22Rv1 (cell line): Measurements from ENCODE around the gene PRIMA1.
A peak's percentile ranks its signal among the peaks of the same experiment; 100 is the strongest.

Experiments used
- H3K27ac ChIP-seq: fragments of 450-650 bp; 2 replicates; pipeline ENCODE4 v1.5.1; 2017
- ZFX ChIP-seq: fragments of 450-650 bp; IDR thresholded peaks from 2 replicates; pipeline ENCODE4 v1.6.1; 2017; ENCODE audit warnings: antibody characterized with exemption, borderline replicate concordance
- TF ChIP-seq, protein P1 (sequence below): fragments of 450-650 bp; IDR thresholded peaks from 2 replicates; pipeline ENCODE4 v1.5.1; 2017; ENCODE audit warnings: mild to moderate bottlenecking

The PRIMA1 gene

DNA sequence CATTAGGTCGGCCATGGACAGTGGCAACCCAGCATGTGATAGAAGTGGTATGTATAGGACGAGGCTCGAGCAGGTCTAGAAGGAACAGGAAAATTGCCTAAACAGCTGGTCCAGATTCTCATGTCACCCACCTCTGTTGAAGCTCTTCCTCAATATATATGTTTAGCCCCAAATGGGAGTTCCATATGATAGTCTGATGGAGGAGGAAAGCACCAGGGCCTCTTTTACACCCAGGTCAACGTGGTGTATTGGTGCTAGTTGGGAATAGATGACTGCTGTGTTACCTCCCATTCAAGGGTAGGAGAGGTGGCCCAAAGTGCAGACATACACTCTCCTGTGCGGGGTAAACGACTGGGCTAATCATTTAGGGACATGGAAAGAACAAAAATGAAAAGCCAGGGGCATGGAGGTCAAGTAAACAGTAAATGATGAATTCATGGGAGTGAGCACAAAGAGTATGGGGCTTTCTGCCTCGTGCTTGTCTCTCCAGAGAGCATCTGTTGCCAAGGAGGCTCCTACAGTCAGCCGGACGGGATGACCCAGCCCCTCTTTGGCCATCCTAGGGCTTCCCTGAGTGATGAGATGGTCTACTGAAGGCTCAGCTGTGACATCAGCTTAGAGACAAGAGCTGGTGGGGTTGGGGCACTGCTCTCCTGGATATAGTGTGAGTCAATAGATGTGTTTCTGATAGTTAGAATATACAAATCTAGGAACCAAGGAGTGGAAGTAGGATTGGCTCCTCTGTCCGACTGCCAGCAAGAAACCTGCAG is 5.5 kb upstream of the PRIMA1 start:
- no peak for TF ChIP-seq ZFX
- TF ChIP-seq, protein P1, sequence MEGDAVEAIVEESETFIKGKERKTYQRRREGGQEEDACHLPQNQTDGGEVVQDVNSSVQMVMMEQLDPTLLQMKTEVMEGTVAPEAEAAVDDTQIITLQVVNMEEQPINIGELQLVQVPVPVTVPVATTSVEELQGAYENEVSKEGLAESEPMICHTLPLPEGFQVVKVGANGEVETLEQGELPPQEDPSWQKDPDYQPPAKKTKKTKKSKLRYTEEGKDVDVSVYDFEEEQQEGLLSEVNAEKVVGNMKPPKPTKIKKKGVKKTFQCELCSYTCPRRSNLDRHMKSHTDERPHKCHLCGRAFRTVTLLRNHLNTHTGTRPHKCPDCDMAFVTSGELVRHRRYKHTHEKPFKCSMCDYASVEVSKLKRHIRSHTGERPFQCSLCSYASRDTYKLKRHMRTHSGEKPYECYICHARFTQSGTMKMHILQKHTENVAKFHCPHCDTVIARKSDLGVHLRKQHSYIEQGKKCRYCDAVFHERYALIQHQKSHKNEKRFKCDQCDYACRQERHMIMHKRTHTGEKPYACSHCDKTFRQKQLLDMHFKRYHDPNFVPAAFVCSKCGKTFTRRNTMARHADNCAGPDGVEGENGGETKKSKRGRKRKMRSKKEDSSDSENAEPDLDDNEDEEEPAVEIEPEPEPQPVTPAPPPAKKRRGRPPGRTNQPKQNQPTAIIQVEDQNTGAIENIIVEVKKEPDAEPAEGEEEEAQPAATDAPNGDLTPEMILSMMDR = no peak
- H3K27ac ChIP-seq = no peak overlapping the region

- TF ChIP-seq ZFX = no peak
- TF ChIP-seq, protein P1 = no peak
- no peak overlapping the region for H3K27ac ChIP-seq
Observed at GRCh38 chr14:93792391-93792790, 4.1 kb upstream of the PRIMA1 start.

DNA sequence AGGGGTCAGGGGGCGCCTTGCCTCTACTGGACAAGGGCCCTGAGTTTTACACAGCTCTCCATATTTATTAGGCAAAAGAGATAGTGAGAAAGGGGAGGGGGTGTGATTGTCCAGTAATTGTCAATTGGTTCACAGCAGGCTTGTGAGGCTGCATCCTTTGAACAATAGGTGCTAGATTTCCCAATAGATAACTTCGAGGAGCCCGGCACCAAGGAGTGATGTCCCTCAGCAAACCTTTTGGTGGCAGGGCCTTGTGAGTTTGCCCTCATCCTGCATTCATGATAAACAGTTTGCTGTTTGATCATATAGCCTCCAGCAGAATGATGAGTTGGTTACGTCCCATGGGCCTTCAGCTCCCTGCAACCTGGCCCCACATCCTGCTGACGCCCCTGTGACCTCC is 2.7 kb upstream of the PRIMA1 start:
- no peak overlapping the region for H3K27ac ChIP-seq
- TF ChIP-seq, protein P1 = no peak
- TF ChIP-seq ZFX = no peak

GRCh38 chr14:93789228-93790130 is 1.2 kb upstream of the PRIMA1 start:
- H3K27ac ChIP-seq = no peak overlapping the region
- no peak for TF ChIP-seq ZFX
- TF ChIP-seq, protein P1 = no peak; the same call in 1 of the 2 replicates

DNA sequence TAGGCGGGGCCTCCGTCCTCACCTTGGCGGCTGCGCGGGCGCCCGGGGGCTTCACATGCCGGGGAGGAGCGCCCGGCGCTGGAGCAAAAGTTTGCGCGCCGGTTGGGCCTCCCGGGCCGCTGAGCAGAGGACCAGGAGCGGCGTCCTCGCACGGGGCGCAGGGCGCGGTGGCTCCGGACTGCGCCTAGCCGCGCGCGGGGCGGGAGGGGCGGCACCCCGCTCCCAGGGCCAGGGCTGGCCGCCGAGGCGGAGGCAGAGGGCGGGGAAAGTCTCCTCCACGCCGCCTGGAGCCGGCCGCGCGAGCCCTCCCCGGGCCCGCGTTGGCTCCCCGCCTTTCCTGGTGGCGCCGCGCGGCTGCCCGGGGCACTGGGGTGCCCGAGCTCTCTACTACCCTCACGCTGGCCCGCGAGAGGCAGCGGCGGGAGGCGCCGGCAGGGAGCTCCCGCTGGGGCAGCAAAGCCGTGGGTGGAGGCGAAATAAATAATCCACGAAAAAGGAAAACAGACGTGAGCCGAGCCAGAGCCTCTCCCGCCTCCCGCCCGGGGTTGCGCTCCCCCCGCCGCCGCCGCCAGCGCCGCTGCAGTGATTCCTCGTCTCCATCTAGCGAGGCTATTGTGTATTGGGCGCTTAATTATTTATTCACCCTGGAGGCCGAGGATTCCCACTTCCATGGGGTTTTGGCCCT is 400 bp upstream of the PRIMA1 start:
- no peak overlapping the region for H3K27ac ChIP-seq
- no peak for TF ChIP-seq ZFX
- TF ChIP-seq, protein P1 = peak; percentile 22

GRCh38 chr14:93787465-93788292 is 606 bp downstream of the PRIMA1 start:
- TF ChIP-seq, protein P1 = no peak
- no peak for TF ChIP-seq ZFX
- H3K27ac ChIP-seq = no peak overlapping the region
